Colonic mucosa (tissue), 4 donors: ENCODE data around the gene TMEM186. TPM values are rescaled to one million over a fixed set of nuclear protein-coding genes. Genes with fewer than 3 reads are reported as not detected.
"Not testable (repeated sequence)": the region's sequence is repeated elsewhere in the genome, so short reads cannot be mapped to it uniquely, and the experiment has no call there.

Source experiments
- DNase-seq: peaks from one replicate; pipeline ENCODE4 v3.0.0-alpha.2; 2020
- H3K27ac ChIP-seq: fragments of 200-600 bp; one replicate; pipeline ENCODE4 v1.8.0; 2021
- H3K27me3 ChIP-seq: fragments of 200-600 bp; one replicate; pipeline ENCODE4 v1.8.0; 2021
- H3K36me3 ChIP-seq: fragments of 200-600 bp; one replicate; pipeline ENCODE4 v1.8.0; 2021
- H3K4me1 ChIP-seq: fragments of 200-600 bp; one replicate; pipeline ENCODE4 v1.8.0; 2021; ENCODE audit warnings: mild to moderate bottlenecking
- H3K4me3 ChIP-seq: fragments of 200-600 bp; one replicate; pipeline ENCODE4 v1.8.0; 2021
- H3K9ac ChIP-seq, 2 donors: one replicate each; pipeline ENCODE4 v1.7.0; 2013; ENCODE audit warnings: control low read depth in 2 of 2, low read depth in 2 of 2, low read length in 2 of 2
- H3K9me3 ChIP-seq: fragments of 200-600 bp; one replicate; pipeline ENCODE4 v1.8.0; 2021
- CTCF ChIP-seq: fragments of 200-600 bp; IDR thresholded peaks from one replicate; pipeline ENCODE4 v1.8.0; 2022; ENCODE audit warnings: antibody characterized with exemption, mild to moderate bottlenecking
- intact Hi-C: fragments of 100-400 bp; cut with DNase I; formaldehyde crosslinking; loops from one replicate; pipeline ENCODE4 v1.14.1; 2022
- total RNA-seq, 2 donors: library from RNA; stranded (reverse); fragmentation: NEBNext Ultra II Directional in 1 of 2; extraction: Animal tissue kit (Norgen Biotek cat#: 25700) in 1 of 2; gene quantifications; one replicate each; pipeline ENCODE4 v1.2.1, GENCODE V29; 2021
- donor health status: healthy.
- donor health status: DM: no; HTN: no; CAD: no.
- donor health status: DM: no; HTN: no; CAD: no.

The TMEM186 gene
- total RNA-seq, 2 donors from 2014 or later, result 11.9 to 20.3 TPM

GRCh38 chr16:8804313-8804712, 6.9 kb upstream of the TMEM186 start:
- no peak overlapping the region for H3K9ac ChIP-seq
- no peak overlapping the region for H3K4me3 ChIP-seq
- intact Hi-C loops, result loop anchor here (10.0 kb wide), 1 partner anchor 50 kb away; no protein-coding TSS in a partner anchor
- peaks cover 45% of the 10 kb centered on the region for H3K36me3 ChIP-seq
- peaks cover 8% of the 10 kb centered on the region for H3K4me1 ChIP-seq
- no peak for TF ChIP-seq CTCF
- H3K27me3 ChIP-seq, result no peaks in the 10 kb centered on the region
- no peak overlapping the region for H3K27ac ChIP-seq
- DNase-seq, result no peak
- no peaks in the 10 kb centered on the region for H3K9me3 ChIP-seq

GRCh38 chr16:8803733-8804132, 6.3 kb upstream of the TMEM186 start:
- not testable (repeated sequence) for H3K9ac ChIP-seq, H3K27me3 ChIP-seq, DNase-seq, H3K4me3 ChIP-seq, H3K27ac ChIP-seq, H3K9me3 ChIP-seq
- intact Hi-C loops, result loop anchor here (10.0 kb wide), 1 partner anchor 51 kb away; no protein-coding TSS in a partner anchor
- Histone ChIP-seq H3K36me3 (peaks cover 45% of the 10 kb centered on the region), H3K4me1 (peaks cover 14% of the 10 kb centered on the region)

GRCh38 chr16:8801701-8802100, 4.3 kb upstream of the TMEM186 start:
- no peaks in the 10 kb centered on the region for H3K9me3 ChIP-seq
- peaks cover 27% of the 10 kb centered on the region for H3K36me3 ChIP-seq
- peaks cover 14% of the 10 kb centered on the region for H3K4me1 ChIP-seq
- TF ChIP-seq CTCF, result no peak
- H3K27me3 ChIP-seq, result no peaks in the 10 kb centered on the region
- no peak overlapping the region for H3K9ac ChIP-seq
- peak overlapping the region; percentile 34 for H3K27ac ChIP-seq
- intact Hi-C loops, result loop anchor here (10.0 kb wide), 1 partner anchor 53 kb away; no protein-coding TSS in a partner anchor
- DNase-seq, result peak; percentile 31
- H3K4me3 ChIP-seq, result no peak overlapping the region

- Histone ChIP-seq H3K27ac (peak overlapping the region; percentile 77), H3K9ac (peak overlapping the region; percentile 77 to 93), H3K4me1 (peaks cover 14% of the 10 kb centered on the region), H3K9me3 (no peaks in the 10 kb centered on the region), H3K36me3 (peaks cover 15% of the 10 kb centered on the region), H3K4me3 (peak overlapping the region; percentile 90), H3K27me3 (no peaks in the 10 kb centered on the region)
- no peak for TF ChIP-seq CTCF
- intact Hi-C loops, result loop anchor here (5.0 kb wide), 2 partner anchors 84 to 231 kb away; partner anchors contain the start of gene LITAFD
- DNase-seq, result no peak
Measured at GRCh38 chr16:8798535-8799157, 1.2 kb upstream of the TMEM186 start.

GRCh38 chr16:8798174-8798527, 712 bp upstream of the TMEM186 start:
- Histone ChIP-seq H3K27ac (peak overlapping the region; percentile 77), H3K4me3 (peak overlapping the region; percentile 90), H3K27me3 (no peaks in the 10 kb centered on the region), H3K9ac (peak overlapping the region; percentile 77 to 93), H3K4me1 (peaks cover 14% of the 10 kb centered on the region), H3K36me3 (peaks cover 12% of the 10 kb centered on the region), H3K9me3 (no peaks in the 10 kb centered on the region)
- DNase-seq, result no peak
- intact Hi-C loops, result loop anchor here (5.0 kb wide), 2 partner anchors 84 to 231 kb away; partner anchors contain the start of gene LITAFD
- TF ChIP-seq CTCF, result no peak
